K562 (cell line): ENCODE data around the gene CCDC178. TPM values are rescaled to one million over a fixed set of nuclear protein-coding genes. Genes with fewer than 3 reads are reported as not detected.

Experiments used
- ATAC-seq: fragments of 200-7000 bp; cut with Tn5 transposase; 3 replicates; pipeline ENCODE4 v1.9.1; 2020; ENCODE audit warnings: moderate library complexity
- BruUV-seq: library from RNA; stranded (reverse); fragments of 400-500 nt; replicated peaks from 2 replicates; lab custom pipeline; 2021; lab: Mats Ljungman, UMichigan
- CTCF ChIA-PET: fragments of 300-600 bp; formaldehyde crosslinking; extraction: SDS; loops from one replicate; lab custom pipeline; 2021; ENCODE audit warnings: low intra/inter-chr PET ratio; lab: Yijun Ruan, JAX
- POLR2A ChIA-PET: fragments of 300-600, 350-650 bp; sonication (Branson Sonifier 250); formaldehyde crosslinking; extraction: SDS; loops from one replicate; lab custom pipeline; 2021; ENCODE audit warnings: antibody characterized with exemption, inconsistent platforms; lab: Yijun Ruan, JAX
- DNase-seq, 4 experiments: peaks; one replicate each; pipeline versions ENCODE4 v3.0.0 to v3.0.0-alpha.2; 2011 to 2018; ENCODE audit warnings: low spot score in 3 of 4, mixed read lengths in 3 of 4; ENCODE audit errors: extremely low read depth in 1 of 4
- FAIRE-seq: peaks from 2 replicates; lab custom pipeline; 2011; peaks lifted over from hg19 to GRCh38; lab: Jason Lieb, UNC
- H2AFZ ChIP-seq: 2 replicates; pipeline ENCODE4 v1.6.0; 2011; ENCODE audit warnings: low read depth, low read length, control low read depth, inconsistent platforms
- H3K27ac ChIP-seq: fragments of 200-600 bp; 3 replicates; pipeline ENCODE4 v1.8.0; 2011; ENCODE audit warnings: low read depth, mild to moderate bottlenecking, control low read depth, inconsistent platforms, low read length, moderate library complexity, mixed read lengths; ENCODE audit errors: extremely low read depth
- H3K27me3 ChIP-seq, 2 experiments: fragments of 300-600 bp in 1 of 2; 2 replicates in 1 of 2; 3 replicates in 1 of 2; pipeline versions ENCODE4 v1.6.0 to v1.8.0; 2011; ENCODE audit warnings: inconsistent platforms in 2 of 2, low read length in 2 of 2, mild to moderate bottlenecking in 1 of 2, mixed read lengths in 1 of 2, moderate library complexity in 1 of 2; ENCODE audit not compliant: control insufficient read depth in 2 of 2, insufficient read depth in 2 of 2
- H3K36me3 ChIP-seq: fragments of 300-600 bp; 3 replicates; pipeline ENCODE4 v1.8.0; 2011; ENCODE audit warnings: mild to moderate bottlenecking, low read length, inconsistent platforms; ENCODE audit not compliant: control insufficient read depth, insufficient read depth
- H3K4me1 ChIP-seq, 2 experiments: fragments of 200-600 bp in 1 of 2; replicated peaks in 1 of 2; 2 replicates in 1 of 2; 3 replicates in 1 of 2; pipeline versions ENCODE4 v1.5.1 to v1.8.0; 2011; ENCODE audit warnings: inconsistent platforms in 2 of 2, low read length in 2 of 2, mild to moderate bottlenecking in 1 of 2, mixed read lengths in 1 of 2, moderate library complexity in 1 of 2; ENCODE audit not compliant: control insufficient read depth in 2 of 2, insufficient read depth in 2 of 2
- H3K4me2 ChIP-seq: 2 replicates; pipeline ENCODE4 v1.6.1; 2011; ENCODE audit warnings: low read length, control low read depth, inconsistent platforms, mixed read lengths; ENCODE audit not compliant: insufficient read depth
- H3K4me3 ChIP-seq: fragments of 200-600 bp; sonication (generic), shearing (Covaris generic); 2 replicates; pipeline ENCODE4 v1.5.1; 2016; ENCODE audit warnings: control low read depth, inconsistent platforms
- H3K79me2 ChIP-seq: fragments of 200-600 bp; 3 replicates; pipeline ENCODE4 v1.8.0; 2011; ENCODE audit warnings: low read length, inconsistent platforms; ENCODE audit not compliant: control insufficient read depth, insufficient read depth
- H3K9ac ChIP-seq, 2 experiments: 2 replicates each; pipeline versions ENCODE4 v1.6.0 to v1.6.1; 2011; ENCODE audit warnings: low read depth in 2 of 2, low read length in 2 of 2, control low read depth in 1 of 2, inconsistent platforms in 1 of 2, mild to moderate bottlenecking in 1 of 2, mixed read lengths in 1 of 2; ENCODE audit not compliant: insufficient read depth in 1 of 2
- H3K9me1 ChIP-seq: one replicate; pipeline ENCODE4 v1.6.0; 2011; ENCODE audit warnings: inconsistent platforms, mild to moderate bottlenecking, low read length, moderate library complexity; ENCODE audit not compliant: control insufficient read depth, insufficient read depth
- H3K9me3 ChIP-seq: replicated peaks from 2 replicates; pipeline ENCODE4 v1.5.1; 2011; ENCODE audit warnings: low read depth, low read length, inconsistent platforms; ENCODE audit not compliant: control insufficient read depth, insufficient read depth
- H4K20me1 ChIP-seq: replicated peaks from 2 replicates; pipeline ENCODE4 v1.6.1; 2011; ENCODE audit warnings: low read length, inconsistent platforms, mixed read lengths; ENCODE audit not compliant: control insufficient read depth, insufficient read depth
- GTF2F1 ChIP-seq: IDR thresholded peaks from 2 replicates; pipeline ENCODE4 v1.6.1; 2011; ENCODE audit warnings: low read depth, low read length, improper control_type of control experiment
- KLF16 ChIP-seq: IDR thresholded peaks from 2 replicates; pipeline ENCODE4 v1.6.1; 2016; ENCODE audit warnings: antibody characterized with exemption
- NFXL1 ChIP-seq: fragments of 450-650 bp; formaldehyde crosslinking; IDR thresholded peaks from 2 replicates; pipeline ENCODE4 v1.4.0; 2021; ENCODE audit warnings: mild to moderate bottlenecking
- PHB ChIP-seq: fragments of 250-450 bp; sonication (Bioruptor Pico); IDR thresholded peaks from 2 replicates; pipeline ENCODE4 v1.5.0; 2021
- POU5F1 ChIP-seq: fragments of 150-350 bp; IDR thresholded peaks from 2 replicates; pipeline ENCODE4 v1.6.1; 2014; ENCODE audit warnings: borderline replicate concordance, low read length, low read depth, mild to moderate bottlenecking; ENCODE audit not compliant: partially characterized antibody
- ZC3H4 ChIP-seq: sonication (generic); formaldehyde crosslinking; IDR thresholded peaks from 2 replicates; pipeline ENCODE4 v1.9.0; 2021; ENCODE audit warnings: missing genetic modification reagents, borderline replicate concordance
- ZNF316 ChIP-seq: fragments of 450-650 bp; IDR thresholded peaks from 2 replicates; pipeline ENCODE4 v1.6.1; 2016
- WGBS: fragments of 100-300 bp; shearing (Covaris generic); methylation state at CpG from one replicate; pipeline ENCODE4 v1.1.6; 2016; ENCODE audit warnings: low coverage, mixed read lengths; ENCODE audit not compliant: insufficient coverage; ENCODE audit errors: missing lambda C conversion rate; 5-methylcytosine and 5-hydroxymethylcytosine counted together
- in situ Hi-C: fragments of 300-500 bp; cut with MboI; formaldehyde crosslinking; loops from 4 replicates; pipeline ENCODE4 v1.15.0; 2018; ENCODE audit warnings: inconsistent platforms, mixed read lengths
- intact Hi-C: fragments of 100-400 bp; cut with micrococcal nuclease; formaldehyde crosslinking; loops from 2 replicates; pipeline ENCODE4 v1.14.2; 2022
- polyA plus RNA-seq, 8 experiments: library from polyadenylated mRNA; depleted of rRNA in 4 of 8; stranded (reverse) in 5 of 8; unstranded in 3 of 8; fragments of >200 nt; fragmentation: Nextera tagmentation in 2 of 8; fragmentation: Illumina TruSeq in 1 of 8; extraction: Ambion mirVana in 2 of 8; extraction: Trizol in 1 of 8; gene quantifications; 2 replicates each; pipeline versions ENCODE4 v1.2.1 to v1.2.3, GENCODE V29; 2011 to 2014; ENCODE audit warnings: inconsistent platforms in 1 of 8, missing spikeins in 1 of 8
- total RNA-seq, 7 experiments: library from RNA; depleted of rRNA in 6 of 7; stranded (reverse); fragments of >200 nt in 6 of 7; fragmentation: Illumina TruSeq in 2 of 7; extraction: Trizol in 2 of 7; gene quantifications; 2 replicates each; pipeline versions ENCODE4 v1.2.1 to v1.2.3, GENCODE V29; 2011 to 2021; ENCODE audit warnings: low replicate concordance in 1 of 7
- TF ChIP-seq, protein P1 (sequence below): fragments of 250-450 bp; sonication (Bioruptor Pico); IDR thresholded peaks from 2 replicates; pipeline ENCODE4 v1.5.0; 2021; ENCODE audit warnings: mild to moderate bottlenecking, moderate library complexity
- TF ChIP-seq, protein P2 (sequence below): sonication (generic); formaldehyde crosslinking; IDR thresholded peaks from 2 replicates; pipeline ENCODE4 v1.8.0; 2022; ENCODE audit warnings: mild to moderate bottlenecking, missing genetic modification reagents
- TF ChIP-seq, protein P3 (sequence below): fragments of 250-450 bp; sonication (Bioruptor Pico); IDR thresholded peaks from 2 replicates; pipeline ENCODE4 v1.8.0; 2021; ENCODE audit warnings: moderate library complexity, mild to moderate bottlenecking, inconsistent platforms
- TF ChIP-seq, protein P4 (sequence below): sonication (generic); formaldehyde crosslinking; IDR thresholded peaks from 2 replicates; pipeline ENCODE4 v1.8.1; 2022; ENCODE audit warnings: missing genetic modification reagents
- TF ChIP-seq, protein P5 (sequence below): fragments of 450-650 bp; IDR thresholded peaks from 2 replicates; pipeline ENCODE4 v1.6.1; 2016; ENCODE audit warnings: missing biosample characterization, missing genetic modification characterization

Gene CCDC178
- total and polyA plus RNA-seq, 9 of the 15 experiments (the other 6 are each of a cell fraction or from before 2014, with no cell fraction given): 0.12 to 0.47 (median 0.15) TPM; not detected in 6

DNA sequence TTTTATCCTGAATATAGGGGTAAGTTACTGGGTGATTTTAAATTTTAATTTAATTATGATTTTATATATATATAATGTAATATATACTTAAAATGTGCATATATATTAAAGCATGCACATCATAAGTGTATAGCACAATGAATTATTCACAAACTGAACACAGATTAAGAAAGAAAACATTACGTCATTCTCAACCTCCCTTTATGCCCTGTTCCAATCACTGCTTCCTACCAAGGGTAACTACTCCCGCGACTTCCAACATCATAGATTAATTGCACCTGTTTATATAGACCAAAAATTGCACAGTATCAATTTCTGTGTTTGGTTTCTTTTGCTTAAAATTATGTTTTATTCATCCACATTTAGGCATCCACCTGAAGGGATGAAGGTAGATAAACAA is 366.4 kb downstream of the CCDC178 start (continued):
- TF ChIP-seq, protein P1, sequence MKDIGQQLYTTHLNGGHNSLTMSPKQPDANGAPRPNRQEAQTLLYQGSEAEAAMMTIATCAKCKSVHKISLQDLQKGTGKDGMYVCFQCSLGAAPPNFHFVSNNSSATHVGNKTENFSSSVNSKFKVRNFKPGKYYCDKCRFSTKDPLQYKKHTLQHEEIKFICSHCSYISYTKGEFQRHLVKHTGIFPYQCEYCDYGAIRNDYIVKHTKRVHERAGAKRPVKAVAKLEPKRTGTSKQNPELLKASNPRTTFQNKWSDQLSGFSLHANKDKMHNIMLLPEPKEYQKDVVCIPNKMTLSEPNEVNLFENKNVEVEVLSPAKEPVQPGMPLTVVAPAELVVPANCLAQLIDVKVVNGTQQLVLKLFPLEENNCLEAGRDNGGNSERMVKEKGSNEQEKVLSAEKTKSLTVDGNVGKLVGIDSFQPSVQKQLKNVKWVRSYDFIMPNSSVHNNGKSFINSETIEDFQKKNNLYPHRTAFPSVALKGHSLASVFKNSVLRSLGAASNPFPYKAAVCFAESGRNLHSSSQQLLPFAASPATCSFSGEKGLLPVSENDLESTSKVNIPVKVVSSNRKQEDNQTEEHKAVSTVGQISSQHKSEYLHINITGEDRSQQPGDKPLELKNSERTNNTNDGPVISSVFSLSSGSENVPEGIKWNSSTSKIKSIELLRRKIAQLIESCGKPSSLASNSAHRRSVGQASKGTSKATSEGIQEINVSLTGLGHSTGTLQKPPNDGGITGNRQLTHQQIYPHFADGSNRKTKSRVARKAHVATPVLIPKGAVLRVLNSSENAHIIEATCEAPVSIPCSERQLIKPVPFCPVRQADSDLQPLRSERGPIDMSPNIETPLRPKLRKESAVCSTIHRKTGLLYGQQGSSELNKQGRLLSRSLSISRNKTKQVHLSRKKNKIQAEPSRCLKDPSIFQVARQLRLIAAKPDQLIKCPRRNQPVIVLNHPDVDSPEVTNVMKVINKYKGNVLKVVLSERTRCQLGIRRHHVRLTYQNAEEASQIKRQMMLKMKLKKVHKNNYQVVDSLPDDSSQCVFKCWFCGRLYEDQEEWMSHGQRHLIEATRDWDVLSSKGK: no peak
- TF ChIP-seq, protein P2, sequence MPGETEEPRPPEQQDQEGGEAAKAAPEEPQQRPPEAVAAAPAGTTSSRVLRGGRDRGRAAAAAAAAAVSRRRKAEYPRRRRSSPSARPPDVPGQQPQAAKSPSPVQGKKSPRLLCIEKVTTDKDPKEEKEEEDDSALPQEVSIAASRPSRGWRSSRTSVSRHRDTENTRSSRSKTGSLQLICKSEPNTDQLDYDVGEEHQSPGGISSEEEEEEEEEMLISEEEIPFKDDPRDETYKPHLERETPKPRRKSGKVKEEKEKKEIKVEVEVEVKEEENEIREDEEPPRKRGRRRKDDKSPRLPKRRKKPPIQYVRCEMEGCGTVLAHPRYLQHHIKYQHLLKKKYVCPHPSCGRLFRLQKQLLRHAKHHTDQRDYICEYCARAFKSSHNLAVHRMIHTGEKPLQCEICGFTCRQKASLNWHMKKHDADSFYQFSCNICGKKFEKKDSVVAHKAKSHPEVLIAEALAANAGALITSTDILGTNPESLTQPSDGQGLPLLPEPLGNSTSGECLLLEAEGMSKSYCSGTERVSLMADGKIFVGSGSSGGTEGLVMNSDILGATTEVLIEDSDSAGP (CRISPR knock-in tag): no peak

DNA sequence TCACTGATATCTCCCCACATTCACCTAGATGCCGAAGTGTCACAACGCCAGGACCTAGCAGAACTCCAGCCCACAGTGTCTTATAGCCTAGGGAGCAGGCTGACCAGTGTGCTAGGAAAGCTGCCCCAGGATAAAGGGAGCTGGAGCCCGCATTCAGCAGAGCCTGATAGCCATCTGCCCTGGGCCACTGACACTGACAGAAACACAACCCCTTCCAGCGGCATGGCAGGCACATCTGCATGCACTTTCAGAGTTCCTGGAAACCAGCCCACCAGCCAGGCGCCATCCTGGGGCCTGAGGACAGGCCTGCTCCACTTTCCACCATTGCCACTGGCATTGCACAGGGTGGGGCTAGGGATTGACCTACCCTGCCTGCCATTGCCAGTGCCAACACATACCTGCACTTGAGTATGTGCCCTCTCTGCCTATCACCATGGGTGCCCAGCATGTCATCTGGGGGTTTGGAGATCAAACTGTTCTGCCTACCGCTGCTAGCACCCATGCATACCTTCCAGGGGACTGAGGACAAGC is 377.6 kb downstream of the CCDC178 start:
- no peaks in the 10 kb centered on the region for H3K4me1 ChIP-seq
- no peaks in the 10 kb centered on the region for H3K9me1 ChIP-seq
- H3K4me2 ChIP-seq: no peak overlapping the region
- TF ChIP-seq POU5F1: no peak
- TF ChIP-seq, protein P3, sequence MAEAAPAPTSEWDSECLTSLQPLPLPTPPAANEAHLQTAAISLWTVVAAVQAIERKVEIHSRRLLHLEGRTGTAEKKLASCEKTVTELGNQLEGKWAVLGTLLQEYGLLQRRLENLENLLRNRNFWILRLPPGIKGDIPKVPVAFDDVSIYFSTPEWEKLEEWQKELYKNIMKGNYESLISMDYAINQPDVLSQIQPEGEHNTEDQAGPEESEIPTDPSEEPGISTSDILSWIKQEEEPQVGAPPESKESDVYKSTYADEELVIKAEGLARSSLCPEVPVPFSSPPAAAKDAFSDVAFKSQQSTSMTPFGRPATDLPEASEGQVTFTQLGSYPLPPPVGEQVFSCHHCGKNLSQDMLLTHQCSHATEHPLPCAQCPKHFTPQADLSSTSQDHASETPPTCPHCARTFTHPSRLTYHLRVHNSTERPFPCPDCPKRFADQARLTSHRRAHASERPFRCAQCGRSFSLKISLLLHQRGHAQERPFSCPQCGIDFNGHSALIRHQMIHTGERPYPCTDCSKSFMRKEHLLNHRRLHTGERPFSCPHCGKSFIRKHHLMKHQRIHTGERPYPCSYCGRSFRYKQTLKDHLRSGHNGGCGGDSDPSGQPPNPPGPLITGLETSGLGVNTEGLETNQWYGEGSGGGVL (CRISPR knock-in tag): no peak
- TF ChIP-seq, protein P4, sequence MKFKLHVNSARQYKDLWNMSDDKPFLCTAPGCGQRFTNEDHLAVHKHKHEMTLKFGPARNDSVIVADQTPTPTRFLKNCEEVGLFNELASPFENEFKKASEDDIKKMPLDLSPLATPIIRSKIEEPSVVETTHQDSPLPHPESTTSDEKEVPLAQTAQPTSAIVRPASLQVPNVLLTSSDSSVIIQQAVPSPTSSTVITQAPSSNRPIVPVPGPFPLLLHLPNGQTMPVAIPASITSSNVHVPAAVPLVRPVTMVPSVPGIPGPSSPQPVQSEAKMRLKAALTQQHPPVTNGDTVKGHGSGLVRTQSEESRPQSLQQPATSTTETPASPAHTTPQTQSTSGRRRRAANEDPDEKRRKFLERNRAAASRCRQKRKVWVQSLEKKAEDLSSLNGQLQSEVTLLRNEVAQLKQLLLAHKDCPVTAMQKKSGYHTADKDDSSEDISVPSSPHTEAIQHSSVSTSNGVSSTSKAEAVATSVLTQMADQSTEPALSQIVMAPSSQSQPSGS: no peak
- TF ChIP-seq KLF16: no peak
- no peak for TF ChIP-seq ZNF316
- TF ChIP-seq PHB (CRISPR knock-in tag): no peak
- TF ChIP-seq ZC3H4 (CRISPR knock-in tag): no peak
- TF ChIP-seq, protein P5, sequence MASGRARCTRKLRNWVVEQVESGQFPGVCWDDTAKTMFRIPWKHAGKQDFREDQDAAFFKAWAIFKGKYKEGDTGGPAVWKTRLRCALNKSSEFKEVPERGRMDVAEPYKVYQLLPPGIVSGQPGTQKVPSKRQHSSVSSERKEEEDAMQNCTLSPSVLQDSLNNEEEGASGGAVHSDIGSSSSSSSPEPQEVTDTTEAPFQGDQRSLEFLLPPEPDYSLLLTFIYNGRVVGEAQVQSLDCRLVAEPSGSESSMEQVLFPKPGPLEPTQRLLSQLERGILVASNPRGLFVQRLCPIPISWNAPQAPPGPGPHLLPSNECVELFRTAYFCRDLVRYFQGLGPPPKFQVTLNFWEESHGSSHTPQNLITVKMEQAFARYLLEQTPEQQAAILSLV: no peak
- no peak for TF ChIP-seq GTF2F1
- no peak for TF ChIP-seq NFXL1

More for the DNA sequence above, 377.6 kb downstream of the CCDC178 start:
- no peak overlapping the region for H2AFZ ChIP-seq
- H3K36me3 ChIP-seq: no peaks in the 10 kb centered on the region
- ATAC-seq: no peak
- no peaks in the 10 kb centered on the region; the same call in 1 of the 2 replicates for H3K9me3 ChIP-seq
- H3K27ac ChIP-seq: no peak overlapping the region
- WGBS: 0% methylated on average over 6 of the region's 6 CpGs
- no peak for DNase-seq
- H3K4me3 ChIP-seq: no peak overlapping the region
- intact Hi-C loops (no loop called here), in situ Hi-C loops (no loop called here)
- FAIRE-seq: no peak
- no peaks in the 10 kb centered on the region for H3K27me3 ChIP-seq
- CTCF ChIA-PET: no interaction called here
- BruUV-seq: no TSS peak
- POLR2A ChIA-PET: no interaction called here
- H3K79me2 ChIP-seq: no peaks in the 10 kb centered on the region
- H3K9ac ChIP-seq: no peak overlapping the region
- H4K20me1 ChIP-seq: no peaks in the 10 kb centered on the region
